CD4-positive, CD25-positive, alpha-beta regulatory T cell (primary cell): ENCODE measurements around the gene MEGF11. TPM values are rescaled to one million over a fixed set of nuclear protein-coding genes. Genes with fewer than 3 reads are reported as not detected.
A peak's percentile ranks its signal among the peaks of the same experiment; 100 is the strongest.

Source experiments
- ATAC-seq, 2 donors: fragments of 150-1000 bp; cut with Tn5 transposase; one replicate each; pipeline ENCODE4 v1.10.0; 2021; ENCODE audit warnings: low read depth in 2 of 2, moderate number of reproducible peaks in 2 of 2, moderate library complexity in 1 of 2
- DNase-seq, 3 donors: peaks; one replicate each; pipeline versions ENCODE4 v3.0.0 to v3.0.0-alpha.2; 2012 to 2022; ENCODE audit warnings: mixed read lengths in 1 of 3
- H3K27ac ChIP-seq: one replicate; pipeline ENCODE4 v1.7.0; 2013; ENCODE audit warnings: mild to moderate bottlenecking, low read length; ENCODE audit not compliant: insufficient read depth, poor library complexity, severe bottlenecking
- H3K27me3 ChIP-seq: one replicate; pipeline ENCODE4 v1.7.0; 2013; ENCODE audit warnings: low read length; ENCODE audit not compliant: control insufficient read depth, insufficient read depth
- H3K36me3 ChIP-seq: one replicate; pipeline ENCODE4 v1.7.0; 2013; ENCODE audit warnings: mild to moderate bottlenecking, low read length, moderate library complexity; ENCODE audit not compliant: control insufficient read depth, insufficient read depth
- H3K4me1 ChIP-seq: 2 replicates; pipeline ENCODE4 v1.7.0; 2013; ENCODE audit warnings: mild to moderate bottlenecking, low read length; ENCODE audit not compliant: insufficient read depth, control insufficient read depth, poor library complexity, severe bottlenecking
- H3K4me3 ChIP-seq: one replicate; pipeline ENCODE4 v1.7.0; 2013; ENCODE audit warnings: low read depth, mild to moderate bottlenecking, low read length, moderate library complexity
- H3K9me3 ChIP-seq, 2 experiments: 1 replicate in 1 of 2; 2 replicates in 1 of 2; pipeline ENCODE4 v1.7.0; 2013; ENCODE audit warnings: low read length in 2 of 2, mild to moderate bottlenecking in 1 of 2, moderate library complexity in 1 of 2; ENCODE audit not compliant: control insufficient read depth in 2 of 2
- H3K27ac Mint-ChIP-seq, 3 donors: one replicate each; pipeline ENCODE4 v1.8.0; 2020 to 2022; ENCODE audit warnings: mild to moderate bottlenecking in 3 of 3, mixed read lengths in 3 of 3, moderate library complexity in 2 of 3
- H3K27me3 Mint-ChIP-seq: one replicate; pipeline ENCODE4 v1.8.0; 2022; ENCODE audit warnings: mild to moderate bottlenecking, mixed read lengths
- H3K36me3 Mint-ChIP-seq: one replicate; pipeline ENCODE4 v1.8.0; 2020; ENCODE audit warnings: mixed read lengths
- H3K4me1 Mint-ChIP-seq, 4 donors: one replicate each; pipeline ENCODE4 v1.8.0; 2020 to 2022; ENCODE audit warnings: mixed read lengths in 4 of 4, mild to moderate bottlenecking in 1 of 4
- H3K4me3 Mint-ChIP-seq, 4 donors: one replicate each; pipeline ENCODE4 v1.8.0; 2020 to 2022; ENCODE audit warnings: mild to moderate bottlenecking in 4 of 4, mixed read lengths in 4 of 4, moderate library complexity in 3 of 4
- H3K9me3 Mint-ChIP-seq, 7 donors: one replicate each; pipeline ENCODE4 v1.8.0; 2020 to 2022; ENCODE audit warnings: mixed read lengths in 7 of 7, mild to moderate bottlenecking in 3 of 7, moderate library complexity in 2 of 7
- polyA plus RNA-seq, 4 donors: library from polyadenylated mRNA; unstranded; fragments of 300-500 nt; fragmentation: Illumina TruSeq; gene quantifications; one replicate each; pipeline ENCODE4 v1.2.3, GENCODE V29; 2021
- total RNA-seq: library from RNA; stranded (reverse); gene quantifications from one replicate; pipeline ENCODE4 v1.2.3, GENCODE V29; 2022

Gene MEGF11
- total and polyA plus RNA-seq, 5 donors from 2014 or later, result 0.02 to 0.29 (median 0.21) TPM; not detected in 2

- no peaks in the 10 kb centered on the region for H3K9me3 ChIP-seq
- H3K27ac Mint-ChIP-seq, result no peak overlapping the region
- no peak for DNase-seq
Observed at GRCh38 chr15:65929573-65929972, 324.0 kb downstream of the MEGF11 start.

DNA sequence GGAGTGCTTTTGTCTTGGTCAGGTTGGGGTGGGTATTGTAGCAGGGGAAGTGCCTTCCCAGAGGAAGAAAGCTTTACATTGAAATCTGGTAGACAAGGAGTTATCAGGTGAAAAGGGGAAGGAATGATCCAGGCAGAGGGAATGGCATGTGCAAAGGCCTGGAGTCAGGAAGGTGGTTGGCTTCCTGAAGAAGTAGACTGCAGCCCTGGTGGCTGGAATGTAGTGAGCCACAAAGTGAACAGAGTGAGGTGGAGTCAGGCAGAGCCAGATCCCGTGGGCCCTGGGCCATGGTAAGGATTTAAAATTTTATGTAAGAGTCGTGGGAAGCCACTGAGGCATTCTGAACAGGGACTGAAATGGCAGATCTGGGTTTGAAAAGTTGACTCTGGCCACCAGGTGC, 326.0 kb downstream of the MEGF11 start:
- Histone ChIP-seq H3K36me3 (no peaks in the 10 kb centered on the region), H3K4me1 (no peaks in the 10 kb centered on the region), H3K27me3 (no peaks in the 10 kb centered on the region), H3K9me3 (no peaks in the 10 kb centered on the region), H3K4me3 (no peak overlapping the region), H3K27ac (no peak overlapping the region)
- Mint-ChIP-seq H3K27me3 (no peaks in the 10 kb centered on the region), H3K9me3 (no peaks in the 10 kb centered on the region), H3K27ac (peak overlapping the region in 2 of 3 donors; percentile 4 to 18), H3K4me1 (no peaks in the 10 kb centered on the region), H3K36me3 (peaks cover 8% of the 10 kb centered on the region), H3K4me3 (no peak overlapping the region)
- DNase-seq (no peak), ATAC-seq (no peak)

More at GRCh38 chr15:65929573-65929972, 324.0 kb downstream of the MEGF11 start:
- H3K4me3 ChIP-seq, result no peak overlapping the region
- H3K27me3 Mint-ChIP-seq, result no peaks in the 10 kb centered on the region
- H3K4me1 ChIP-seq, result no peaks in the 10 kb centered on the region
- no peaks in the 10 kb centered on the region for H3K27me3 ChIP-seq
- no peak overlapping the region for H3K4me3 Mint-ChIP-seq
- H3K27ac ChIP-seq, result no peak overlapping the region
- H3K36me3 Mint-ChIP-seq, result peaks cover 8% of the 10 kb centered on the region
- no peaks in the 10 kb centered on the region for H3K9me3 Mint-ChIP-seq
- no peak for ATAC-seq
- no peaks in the 10 kb centered on the region for H3K36me3 ChIP-seq
- H3K4me1 Mint-ChIP-seq, result no peaks in the 10 kb centered on the region

DNA sequence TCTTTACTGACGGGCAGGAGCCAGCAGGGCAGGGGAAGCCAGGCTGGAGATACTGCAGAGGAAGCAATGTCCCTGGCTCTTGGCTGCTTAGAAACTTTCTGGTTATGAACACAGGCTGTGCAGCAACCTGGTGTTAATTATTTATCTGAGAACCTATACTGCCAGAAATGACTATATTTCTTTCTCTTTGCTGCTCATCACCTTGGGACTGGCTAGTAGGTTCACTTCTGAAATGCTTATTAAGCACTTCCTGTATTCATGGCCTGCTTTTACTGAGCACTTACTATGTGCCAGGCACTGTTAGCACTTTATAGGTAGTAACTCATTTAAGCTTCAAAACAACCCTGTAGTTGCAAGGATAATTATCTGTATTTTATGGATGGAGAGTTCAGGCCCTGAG, 326.7 kb downstream of the MEGF11 start:
- no peaks in the 10 kb centered on the region for H3K4me1 Mint-ChIP-seq
- H3K27me3 Mint-ChIP-seq, result no peaks in the 10 kb centered on the region
- Histone ChIP-seq H3K27me3 (no peaks in the 10 kb centered on the region), H3K36me3 (no peaks in the 10 kb centered on the region), H3K27ac (no peak overlapping the region), H3K9me3 (no peaks in the 10 kb centered on the region), H3K4me1 (no peaks in the 10 kb centered on the region), H3K4me3 (no peak overlapping the region)
- no peak for ATAC-seq
- no peak overlapping the region for H3K27ac Mint-ChIP-seq
- no peak for DNase-seq
- H3K4me3 Mint-ChIP-seq, result no peak overlapping the region
- no peaks in the 10 kb centered on the region for H3K9me3 Mint-ChIP-seq
- peaks cover 8% of the 10 kb centered on the region for H3K36me3 Mint-ChIP-seq

GRCh38 chr15:65926459-65926858, 327.1 kb downstream of the MEGF11 start:
- Histone ChIP-seq H3K4me3 (no peak overlapping the region), H3K27ac (no peak overlapping the region), H3K9me3 (no peaks in the 10 kb centered on the region), H3K36me3 (no peaks in the 10 kb centered on the region), H3K27me3 (no peaks in the 10 kb centered on the region), H3K4me1 (no peaks in the 10 kb centered on the region)
- H3K27me3 Mint-ChIP-seq, result no peaks in the 10 kb centered on the region
- peaks cover 8% of the 10 kb centered on the region for H3K36me3 Mint-ChIP-seq
- H3K4me1 Mint-ChIP-seq, result no peaks in the 10 kb centered on the region
- H3K4me3 Mint-ChIP-seq, result no peak overlapping the region
- H3K27ac Mint-ChIP-seq, result no peak overlapping the region
- no peak for DNase-seq
- no peak for ATAC-seq
- H3K9me3 Mint-ChIP-seq, result no peaks in the 10 kb centered on the region

GRCh38 chr15:65925338-65925737, 328.2 kb downstream of the MEGF11 start:
- Mint-ChIP-seq H3K27ac (no peak overlapping the region), H3K4me3 (no peak overlapping the region), H3K36me3 (peaks cover 8% of the 10 kb centered on the region), H3K9me3 (no peaks in the 10 kb centered on the region), H3K27me3 (no peaks in the 10 kb centered on the region), H3K4me1 (peaks cover 0 to 1% (median 0%) of the 10 kb centered on the region in 4 donors)
- Histone ChIP-seq H3K27ac (no peak overlapping the region), H3K4me3 (no peak overlapping the region), H3K4me1 (no peaks in the 10 kb centered on the region), H3K36me3 (no peaks in the 10 kb centered on the region), H3K9me3 (no peaks in the 10 kb centered on the region), H3K27me3 (no peaks in the 10 kb centered on the region)
- DNase-seq (no peak), ATAC-seq (no peak)

- Histone ChIP-seq H3K4me3 (no peak overlapping the region), H3K27me3 (no peaks in the 10 kb centered on the region), H3K9me3 (no peaks in the 10 kb centered on the region), H3K4me1 (no peaks in the 10 kb centered on the region), H3K27ac (no peak overlapping the region), H3K36me3 (no peaks in the 10 kb centered on the region)
- DNase-seq (no peak), ATAC-seq (no peak)
- Mint-ChIP-seq H3K27ac (no peak overlapping the region), H3K36me3 (peaks cover 4% of the 10 kb centered on the region), H3K27me3 (no peaks in the 10 kb centered on the region), H3K9me3 (no peaks in the 10 kb centered on the region), H3K4me1 (peaks cover 0 to 1% (median 0%) of the 10 kb centered on the region in 4 donors), H3K4me3 (no peak overlapping the region)
Observed at GRCh38 chr15:65924004-65924403, 329.5 kb downstream of the MEGF11 start.

- Mint-ChIP-seq H3K9me3 (no peaks in the 10 kb centered on the region), H3K36me3 (peaks cover 3% of the 10 kb centered on the region), H3K4me1 (peaks cover 0 to 1% (median 0%) of the 10 kb centered on the region in 4 donors), H3K27ac (no peak overlapping the region), H3K27me3 (no peaks in the 10 kb centered on the region), H3K4me3 (no peak overlapping the region)
- ATAC-seq (no peak), DNase-seq (no peak)
- Histone ChIP-seq H3K27ac (no peak overlapping the region), H3K4me1 (no peaks in the 10 kb centered on the region), H3K9me3 (no peaks in the 10 kb centered on the region), H3K36me3 (no peaks in the 10 kb centered on the region), H3K4me3 (no peak overlapping the region), H3K27me3 (no peaks in the 10 kb centered on the region)
Observed at GRCh38 chr15:65923264-65923663, 330.3 kb downstream of the MEGF11 start.

GRCh38 chr15:65922621-65923020, 330.9 kb downstream of the MEGF11 start:
- Mint-ChIP-seq H3K9me3 (no peaks in the 10 kb centered on the region), H3K27ac (no peak overlapping the region), H3K27me3 (no peaks in the 10 kb centered on the region), H3K4me1 (peaks cover 0 to 1% (median 0%) of the 10 kb centered on the region in 4 donors), H3K36me3 (peaks cover 3% of the 10 kb centered on the region), H3K4me3 (no peak overlapping the region)
- Histone ChIP-seq H3K27me3 (no peaks in the 10 kb centered on the region), H3K36me3 (no peaks in the 10 kb centered on the region), H3K4me1 (no peaks in the 10 kb centered on the region), H3K9me3 (no peaks in the 10 kb centered on the region), H3K4me3 (no peak overlapping the region), H3K27ac (no peak overlapping the region)
- DNase-seq, result no peak
- ATAC-seq, result no peak
